HEK293 (cell line): ENCODE measurements around the gene STOML3.

ENCODE experiments used
- MEIS1 ChIP-seq: sonication (generic); formaldehyde crosslinking; IDR thresholded peaks from 2 replicates; pipeline ENCODE4 v1.8.1; 2022; ENCODE audit warnings: missing genetic modification reagents, mild to moderate bottlenecking, borderline replicate concordance
- ZNF121 ChIP-seq: fragments of 450-650 bp; formaldehyde crosslinking; IDR thresholded peaks from 2 replicates; pipeline ENCODE4 v1.5.1; 2016; ENCODE audit warnings: missing biosample characterization, missing genetic modification characterization
- ZNF335 ChIP-seq: fragments of 450-650 bp; formaldehyde crosslinking; conservative IDR thresholded peaks from 2 replicates; pipeline ENCODE4 v1.5.1; 2016; ENCODE audit warnings: missing biosample characterization, missing genetic modification characterization
- ZNF404 ChIP-seq: fragments of 450-650 bp; formaldehyde crosslinking; IDR thresholded peaks from 2 replicates; pipeline ENCODE4 v1.5.1; 2017; ENCODE audit warnings: missing biosample characterization, missing genetic modification characterization
- ZNF501 ChIP-seq: fragments of 450-650 bp; formaldehyde crosslinking; IDR thresholded peaks from 2 replicates; pipeline ENCODE4 v1.5.1; 2016; ENCODE audit warnings: missing biosample characterization, missing genetic modification characterization
- ZNF530 ChIP-seq: fragments of 450-650 bp; formaldehyde crosslinking; IDR thresholded peaks from 2 replicates; pipeline ENCODE4 v1.5.1; 2016; ENCODE audit warnings: low read depth, missing biosample characterization, missing genetic modification characterization
- TF ChIP-seq, protein P1 (sequence below): fragments of 450-650 bp; formaldehyde crosslinking; IDR thresholded peaks from 2 replicates; pipeline ENCODE4 v1.5.1; 2016; ENCODE audit warnings: missing biosample characterization, missing genetic modification characterization
- TF ChIP-seq, protein P2 (sequence below): fragments of 450-650 bp; formaldehyde crosslinking; IDR thresholded peaks from 2 replicates; pipeline ENCODE4 v1.5.1; 2016; ENCODE audit warnings: missing biosample characterization, missing genetic modification characterization
- TF ChIP-seq, protein P3 (sequence below): fragments of 450-650 bp; formaldehyde crosslinking; IDR thresholded peaks from 2 replicates; pipeline ENCODE4 v1.5.1; 2017; ENCODE audit warnings: missing biosample characterization, missing genetic modification characterization

DNA sequence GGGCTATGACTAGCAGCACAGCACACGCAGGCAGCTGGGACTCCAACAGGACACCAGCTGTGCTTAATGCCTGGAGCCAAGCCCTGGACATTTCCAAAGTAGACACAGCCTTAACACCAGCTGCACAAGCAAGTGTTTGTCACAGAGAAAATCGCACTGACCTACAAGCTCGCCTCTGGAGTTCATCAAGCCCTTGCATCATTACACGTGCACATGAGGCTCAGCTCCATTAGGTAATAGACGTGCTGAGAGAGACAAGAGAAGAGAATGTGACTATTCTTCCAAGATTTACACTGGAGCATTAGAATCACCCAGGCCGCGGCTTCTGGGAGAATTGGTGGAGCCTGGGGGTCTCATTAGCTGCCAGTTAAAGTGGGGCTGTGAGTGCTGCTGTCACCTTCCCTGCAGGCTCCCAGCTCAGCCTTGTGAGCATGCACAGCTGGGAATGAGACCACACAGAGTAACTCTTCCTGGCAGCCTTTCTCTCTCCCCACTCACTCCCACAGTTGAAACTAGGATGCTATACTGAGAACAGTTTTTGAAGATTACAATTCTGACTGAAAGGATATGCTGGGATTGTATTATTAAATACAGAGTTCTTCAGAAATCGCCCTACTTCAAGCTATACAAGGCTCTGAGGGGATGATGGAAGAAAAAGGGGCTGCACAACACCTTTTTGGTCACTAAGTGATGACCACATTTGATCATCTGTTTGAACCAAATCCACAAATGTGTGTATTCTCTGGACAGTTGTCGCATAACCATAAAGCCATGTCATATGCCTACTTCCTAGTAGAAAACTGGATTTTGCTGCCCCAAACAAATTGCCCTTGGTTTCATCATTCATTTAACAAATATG, 10.5 kb downstream of the STOML3 start:
- TF ChIP-seq, protein P1, sequence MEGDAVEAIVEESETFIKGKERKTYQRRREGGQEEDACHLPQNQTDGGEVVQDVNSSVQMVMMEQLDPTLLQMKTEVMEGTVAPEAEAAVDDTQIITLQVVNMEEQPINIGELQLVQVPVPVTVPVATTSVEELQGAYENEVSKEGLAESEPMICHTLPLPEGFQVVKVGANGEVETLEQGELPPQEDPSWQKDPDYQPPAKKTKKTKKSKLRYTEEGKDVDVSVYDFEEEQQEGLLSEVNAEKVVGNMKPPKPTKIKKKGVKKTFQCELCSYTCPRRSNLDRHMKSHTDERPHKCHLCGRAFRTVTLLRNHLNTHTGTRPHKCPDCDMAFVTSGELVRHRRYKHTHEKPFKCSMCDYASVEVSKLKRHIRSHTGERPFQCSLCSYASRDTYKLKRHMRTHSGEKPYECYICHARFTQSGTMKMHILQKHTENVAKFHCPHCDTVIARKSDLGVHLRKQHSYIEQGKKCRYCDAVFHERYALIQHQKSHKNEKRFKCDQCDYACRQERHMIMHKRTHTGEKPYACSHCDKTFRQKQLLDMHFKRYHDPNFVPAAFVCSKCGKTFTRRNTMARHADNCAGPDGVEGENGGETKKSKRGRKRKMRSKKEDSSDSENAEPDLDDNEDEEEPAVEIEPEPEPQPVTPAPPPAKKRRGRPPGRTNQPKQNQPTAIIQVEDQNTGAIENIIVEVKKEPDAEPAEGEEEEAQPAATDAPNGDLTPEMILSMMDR (tag by site-specific recombination): no peak
- TF ChIP-seq MEIS1 (CRISPR knock-in tag) (no peak), ZNF335 (no peak), ZNF404 (tag by site-specific recombination) (no peak), ZNF121 (tag by site-specific recombination) (no peak), ZNF530 (tag by site-specific recombination) (no peak), ZNF501 (tag by site-specific recombination) (no peak)
- TF ChIP-seq, protein P2, sequence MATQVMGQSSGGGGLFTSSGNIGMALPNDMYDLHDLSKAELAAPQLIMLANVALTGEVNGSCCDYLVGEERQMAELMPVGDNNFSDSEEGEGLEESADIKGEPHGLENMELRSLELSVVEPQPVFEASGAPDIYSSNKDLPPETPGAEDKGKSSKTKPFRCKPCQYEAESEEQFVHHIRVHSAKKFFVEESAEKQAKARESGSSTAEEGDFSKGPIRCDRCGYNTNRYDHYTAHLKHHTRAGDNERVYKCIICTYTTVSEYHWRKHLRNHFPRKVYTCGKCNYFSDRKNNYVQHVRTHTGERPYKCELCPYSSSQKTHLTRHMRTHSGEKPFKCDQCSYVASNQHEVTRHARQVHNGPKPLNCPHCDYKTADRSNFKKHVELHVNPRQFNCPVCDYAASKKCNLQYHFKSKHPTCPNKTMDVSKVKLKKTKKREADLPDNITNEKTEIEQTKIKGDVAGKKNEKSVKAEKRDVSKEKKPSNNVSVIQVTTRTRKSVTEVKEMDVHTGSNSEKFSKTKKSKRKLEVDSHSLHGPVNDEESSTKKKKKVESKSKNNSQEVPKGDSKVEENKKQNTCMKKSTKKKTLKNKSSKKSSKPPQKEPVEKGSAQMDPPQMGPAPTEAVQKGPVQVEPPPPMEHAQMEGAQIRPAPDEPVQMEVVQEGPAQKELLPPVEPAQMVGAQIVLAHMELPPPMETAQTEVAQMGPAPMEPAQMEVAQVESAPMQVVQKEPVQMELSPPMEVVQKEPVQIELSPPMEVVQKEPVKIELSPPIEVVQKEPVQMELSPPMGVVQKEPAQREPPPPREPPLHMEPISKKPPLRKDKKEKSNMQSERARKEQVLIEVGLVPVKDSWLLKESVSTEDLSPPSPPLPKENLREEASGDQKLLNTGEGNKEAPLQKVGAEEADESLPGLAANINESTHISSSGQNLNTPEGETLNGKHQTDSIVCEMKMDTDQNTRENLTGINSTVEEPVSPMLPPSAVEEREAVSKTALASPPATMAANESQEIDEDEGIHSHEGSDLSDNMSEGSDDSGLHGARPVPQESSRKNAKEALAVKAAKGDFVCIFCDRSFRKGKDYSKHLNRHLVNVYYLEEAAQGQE (tag by site-specific recombination): no peak
- TF ChIP-seq, protein P3, sequence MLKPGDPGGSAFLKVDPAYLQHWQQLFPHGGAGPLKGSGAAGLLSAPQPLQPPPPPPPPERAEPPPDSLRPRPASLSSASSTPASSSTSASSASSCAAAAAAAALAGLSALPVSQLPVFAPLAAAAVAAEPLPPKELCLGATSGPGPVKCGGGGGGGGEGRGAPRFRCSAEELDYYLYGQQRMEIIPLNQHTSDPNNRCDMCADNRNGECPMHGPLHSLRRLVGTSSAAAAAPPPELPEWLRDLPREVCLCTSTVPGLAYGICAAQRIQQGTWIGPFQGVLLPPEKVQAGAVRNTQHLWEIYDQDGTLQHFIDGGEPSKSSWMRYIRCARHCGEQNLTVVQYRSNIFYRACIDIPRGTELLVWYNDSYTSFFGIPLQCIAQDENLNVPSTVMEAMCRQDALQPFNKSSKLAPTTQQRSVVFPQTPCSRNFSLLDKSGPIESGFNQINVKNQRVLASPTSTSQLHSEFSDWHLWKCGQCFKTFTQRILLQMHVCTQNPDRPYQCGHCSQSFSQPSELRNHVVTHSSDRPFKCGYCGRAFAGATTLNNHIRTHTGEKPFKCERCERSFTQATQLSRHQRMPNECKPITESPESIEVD (tag by site-specific recombination): no peak
